ENCODE results near the gene HLA-DMA.

Gene HLA-DMA

DNA sequence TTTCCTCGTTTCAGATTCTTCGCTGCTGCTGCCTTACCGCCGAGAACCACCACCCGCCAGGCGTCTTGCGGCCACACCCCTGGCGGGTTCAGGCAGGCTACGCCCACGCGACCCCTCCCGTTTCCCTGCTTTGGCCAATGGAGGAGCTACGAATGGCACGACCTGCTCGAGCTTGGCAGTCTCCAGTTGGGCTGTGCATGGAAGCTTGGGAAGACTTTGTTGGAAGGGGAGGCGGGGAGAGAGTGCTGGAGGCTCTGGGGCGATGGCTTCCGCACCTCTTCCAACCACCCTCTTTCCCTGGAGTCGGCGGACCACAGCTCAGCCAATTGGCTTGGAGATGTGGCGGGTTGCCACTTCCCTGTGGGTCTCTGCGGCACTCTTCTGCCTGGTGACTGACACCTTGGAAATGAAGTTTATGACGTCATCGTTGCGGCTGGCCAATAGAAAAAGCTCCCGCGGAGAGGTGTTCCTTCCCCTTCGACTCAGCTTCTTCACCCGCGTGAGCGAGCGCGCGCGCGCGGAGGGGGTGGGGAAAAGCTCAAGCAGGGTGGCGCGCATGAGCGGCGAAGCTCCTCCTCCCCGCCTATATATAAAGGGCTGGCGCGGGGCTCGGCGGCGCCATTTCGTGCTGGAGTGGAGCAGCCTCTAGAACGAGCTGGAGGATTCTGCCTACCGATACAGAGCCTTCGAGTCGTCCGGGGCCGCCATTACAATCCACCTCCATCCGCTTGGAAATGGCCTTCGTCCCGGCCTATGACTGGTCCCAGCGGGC, 18.9 kb upstream of the HLA-DMA start:
- Histone ChIP-seq H3K9ac (ENCODE audit: insufficient read length) (peak overlapping the region; percentile 99), H3K36me3 (ENCODE audit: insufficient read depth, low read length) (peaks cover 46% of the 10 kb centered on the region), H3K4me3 (peak overlapping the region; percentile 88), H3K27ac (peak overlapping the region; percentile 100), H3K9me3 (ENCODE audit: low read depth, low read length) (no peaks in the 10 kb centered on the region)
- no peak for TF ChIP-seq EZH2 (IDR thresholded peaks at IDR 0.05)
- TF ChIP-seq FOXP2 (optimal IDR thresholded peaks at IDR 0.05; ENCODE audit: control extremely low read depth, extremely low read length, insufficient read depth): no peak
- TF ChIP-seq POLR2AphosphoS5 (IDR thresholded peaks at IDR 0.05; ENCODE audit: borderline replicate concordance, low read depth, low read length): peak; percentile 99
- peak; percentile 100 for DNase-seq (ENCODE audit: low read depth, low spot score)

- Histone ChIP-seq H3K27ac (peak overlapping the region; percentile 100), H3K9me3 (ENCODE audit: low read depth, low read length) (no peaks in the 10 kb centered on the region), H3K4me3 (peak overlapping the region; percentile 88), H3K36me3 (ENCODE audit: insufficient read depth, low read length) (peaks cover 40% of the 10 kb centered on the region), H3K9ac (ENCODE audit: insufficient read length) (peak overlapping the region; percentile 99)
- DNase-seq (ENCODE audit: low read depth, low spot score): no peak
- TF ChIP-seq FOXP2 (optimal IDR thresholded peaks at IDR 0.05; ENCODE audit: control extremely low read depth, extremely low read length, insufficient read depth) (no peak), EZH2 (IDR thresholded peaks at IDR 0.05) (no peak), POLR2AphosphoS5 (IDR thresholded peaks at IDR 0.05; ENCODE audit: borderline replicate concordance, low read depth, low read length) (0 out of 2 replicates have a peak, but pooled peaks have one; percentile 2)
Measured at GRCh38 chr6:32971242-32971580, 18.3 kb upstream of the HLA-DMA start.

GRCh38 chr6:32970413-32971241, 17.7 kb upstream of the HLA-DMA start:
- H3K27ac ChIP-seq: peak overlapping the region; percentile 100
- DNase-seq (ENCODE audit: low read depth, low spot score): no peak
- H3K9me3 ChIP-seq (ENCODE audit: low read depth, low read length): no peaks in the 10 kb centered on the region
- H3K36me3 ChIP-seq (ENCODE audit: insufficient read depth, low read length): peaks cover 34% of the 10 kb centered on the region
- H3K4me3 ChIP-seq: peak overlapping the region; percentile 88
- H3K9ac ChIP-seq (ENCODE audit: insufficient read length): peak overlapping the region; percentile 99
- no peak; the same call in 1 of the 2 replicates for TF ChIP-seq POLR2AphosphoS5 (IDR thresholded peaks at IDR 0.05; ENCODE audit: borderline replicate concordance, low read depth, low read length)

DNA sequence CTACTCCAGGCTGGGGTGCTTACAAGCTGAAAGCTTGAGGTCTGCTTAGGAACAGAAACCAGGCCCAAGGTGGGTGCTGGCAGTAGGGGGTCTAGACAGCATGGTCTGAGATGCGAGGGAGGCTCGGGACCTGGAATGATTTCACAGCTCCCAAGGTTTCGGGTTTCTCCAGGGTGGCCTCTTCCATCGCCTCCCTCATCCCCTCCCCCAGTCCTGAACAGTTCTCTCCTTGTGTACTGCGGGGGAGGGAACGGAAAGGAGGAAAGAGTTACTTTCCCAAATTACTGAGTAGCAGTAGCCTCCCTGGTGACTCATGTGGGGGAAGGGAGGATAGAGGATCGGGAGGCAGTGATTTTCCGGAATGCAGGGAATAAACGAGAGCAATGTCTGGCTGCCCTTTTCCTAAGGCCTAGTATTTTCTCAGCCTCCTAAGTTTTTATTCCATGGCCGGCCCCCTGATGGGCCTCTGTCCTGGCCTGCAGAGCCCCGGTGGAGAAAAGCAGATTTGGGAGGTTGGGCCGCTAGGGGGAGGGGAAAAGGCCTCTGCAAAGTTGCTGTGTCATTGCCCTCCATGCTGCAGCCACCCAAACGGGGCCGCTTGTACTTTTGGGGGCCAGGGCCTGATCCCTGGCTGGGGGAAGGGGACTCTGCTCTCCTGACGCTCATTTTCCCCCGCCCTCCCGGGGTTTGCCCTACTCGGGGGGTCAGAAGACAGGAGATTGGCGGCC, 17.0 kb upstream of the HLA-DMA start:
- peaks cover 27% of the 10 kb centered on the region for H3K36me3 ChIP-seq (ENCODE audit: insufficient read depth, low read length)
- no peak for DNase-seq (ENCODE audit: low read depth, low spot score)
- H3K9me3 ChIP-seq (ENCODE audit: low read depth, low read length): no peaks in the 10 kb centered on the region
- H3K4me3 ChIP-seq: peak overlapping the region; percentile 88
- peak overlapping the region; percentile 100 for H3K27ac ChIP-seq
- TF ChIP-seq POLR2AphosphoS5 (IDR thresholded peaks at IDR 0.05; ENCODE audit: borderline replicate concordance, low read depth, low read length) (peak; percentile 71), FOXP2 (optimal IDR thresholded peaks at IDR 0.05; ENCODE audit: control extremely low read depth, extremely low read length, insufficient read depth) (no peak), EZH2 (IDR thresholded peaks at IDR 0.05) (no peak)
- H3K9ac ChIP-seq (ENCODE audit: insufficient read length): peak overlapping the region; percentile 99

- H3K4me3 ChIP-seq: peak overlapping the region; percentile 88
- no peak for DNase-seq (ENCODE audit: low read depth, low spot score)
- peaks cover 19% of the 10 kb centered on the region for H3K36me3 ChIP-seq (ENCODE audit: insufficient read depth, low read length)
- no peaks in the 10 kb centered on the region for H3K9me3 ChIP-seq (ENCODE audit: low read depth, low read length)
- H3K9ac ChIP-seq (ENCODE audit: insufficient read length): peak overlapping the region; percentile 99
- no peak for TF ChIP-seq EZH2 (IDR thresholded peaks at IDR 0.05)
- no peak for TF ChIP-seq FOXP2 (optimal IDR thresholded peaks at IDR 0.05; ENCODE audit: control extremely low read depth, extremely low read length, insufficient read depth)
- no peak; the same call in 1 of the 2 replicates for TF ChIP-seq POLR2AphosphoS5 (IDR thresholded peaks at IDR 0.05; ENCODE audit: borderline replicate concordance, low read depth, low read length)
- peak overlapping the region; percentile 100 for H3K27ac ChIP-seq
Measured at GRCh38 chr6:32968867-32969684, 16.2 kb upstream of the HLA-DMA start.

DNA sequence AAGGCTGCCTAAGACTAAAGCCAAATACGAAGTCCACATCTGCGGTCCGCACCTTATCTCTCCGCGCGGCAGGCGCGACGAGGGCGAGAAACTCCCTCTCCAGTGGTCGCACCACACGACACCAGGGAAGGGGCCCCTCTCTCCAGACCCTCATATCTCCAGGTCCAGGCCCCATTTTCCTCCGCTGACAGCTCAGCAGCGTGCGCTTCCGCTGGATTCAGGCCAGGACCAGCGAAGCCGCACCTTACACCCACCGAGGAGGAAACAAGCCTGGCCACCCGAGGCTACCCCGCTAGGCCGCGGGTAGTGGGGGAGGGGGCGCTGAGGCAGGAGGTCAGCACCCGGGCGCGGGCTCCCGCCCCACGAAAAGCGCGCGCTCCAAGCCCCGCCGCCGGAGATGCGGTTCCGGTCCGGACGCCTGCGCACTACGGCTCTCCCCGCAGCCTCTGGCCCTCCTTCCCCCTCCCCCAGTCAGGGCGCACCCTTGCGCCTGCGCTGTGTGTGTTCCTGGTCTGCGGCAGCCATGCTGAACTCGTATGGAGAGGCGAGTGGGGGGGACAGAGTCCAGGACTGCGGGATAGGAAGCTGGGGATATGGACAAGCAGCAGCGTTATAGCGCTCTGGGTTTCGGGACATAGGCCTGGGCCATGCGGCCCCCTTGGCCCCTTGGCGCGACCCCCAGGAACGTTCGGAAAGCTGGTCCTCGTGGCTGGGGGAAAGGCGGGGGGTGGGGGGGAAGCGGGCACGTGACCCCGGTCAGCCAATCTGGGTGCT, 15.4 kb upstream of the HLA-DMA start, which contains the start of gene BRD2:
Gene BRD2 (plus strand): TSS at position 502 of the 774 bp plus-strand sequence. CDS start 4,305 bp downstream, outside the sequence.
- Histone ChIP-seq H3K36me3 (ENCODE audit: insufficient read depth, low read length) (peaks cover 11% of the 10 kb centered on the region), H3K4me3 (peak within 1 kb of the TSS; percentile 88), H3K27ac (peak within 1 kb of the TSS; percentile 100), H3K9ac (ENCODE audit: insufficient read length) (peak within 1 kb of the TSS; percentile 99), H3K9me3 (ENCODE audit: low read depth, low read length) (no peaks in the 10 kb centered on the region)
- TF ChIP-seq POLR2AphosphoS5 (IDR thresholded peaks at IDR 0.05; ENCODE audit: borderline replicate concordance, low read depth, low read length): peak; percentile 82
- TF ChIP-seq EZH2 (IDR thresholded peaks at IDR 0.05): no peak
- DNase-seq (ENCODE audit: low read depth, low spot score): no peak
